Mucosa of gallbladder (tissue), 1 donor: Measurements from ENCODE around the gene SCRN2. TPM values are rescaled to one million over a fixed set of nuclear protein-coding genes. Genes with fewer than 3 reads are reported as not detected.

ENCODE experiments used
- DNase-seq: peaks from one replicate; pipeline ENCODE4 v3.0.0-alpha.2; 2020; ENCODE audit warnings: low spot score
- total RNA-seq: library from RNA; stranded (reverse); gene quantifications from one replicate; pipeline ENCODE4 v1.2.1, GENCODE V29; 2021
- donor health status: DM: no; HTN: no; CAD: no.

Gene SCRN2
- total RNA-seq, 1 donor from 2014 or later = 35.4 TPM

DNA sequence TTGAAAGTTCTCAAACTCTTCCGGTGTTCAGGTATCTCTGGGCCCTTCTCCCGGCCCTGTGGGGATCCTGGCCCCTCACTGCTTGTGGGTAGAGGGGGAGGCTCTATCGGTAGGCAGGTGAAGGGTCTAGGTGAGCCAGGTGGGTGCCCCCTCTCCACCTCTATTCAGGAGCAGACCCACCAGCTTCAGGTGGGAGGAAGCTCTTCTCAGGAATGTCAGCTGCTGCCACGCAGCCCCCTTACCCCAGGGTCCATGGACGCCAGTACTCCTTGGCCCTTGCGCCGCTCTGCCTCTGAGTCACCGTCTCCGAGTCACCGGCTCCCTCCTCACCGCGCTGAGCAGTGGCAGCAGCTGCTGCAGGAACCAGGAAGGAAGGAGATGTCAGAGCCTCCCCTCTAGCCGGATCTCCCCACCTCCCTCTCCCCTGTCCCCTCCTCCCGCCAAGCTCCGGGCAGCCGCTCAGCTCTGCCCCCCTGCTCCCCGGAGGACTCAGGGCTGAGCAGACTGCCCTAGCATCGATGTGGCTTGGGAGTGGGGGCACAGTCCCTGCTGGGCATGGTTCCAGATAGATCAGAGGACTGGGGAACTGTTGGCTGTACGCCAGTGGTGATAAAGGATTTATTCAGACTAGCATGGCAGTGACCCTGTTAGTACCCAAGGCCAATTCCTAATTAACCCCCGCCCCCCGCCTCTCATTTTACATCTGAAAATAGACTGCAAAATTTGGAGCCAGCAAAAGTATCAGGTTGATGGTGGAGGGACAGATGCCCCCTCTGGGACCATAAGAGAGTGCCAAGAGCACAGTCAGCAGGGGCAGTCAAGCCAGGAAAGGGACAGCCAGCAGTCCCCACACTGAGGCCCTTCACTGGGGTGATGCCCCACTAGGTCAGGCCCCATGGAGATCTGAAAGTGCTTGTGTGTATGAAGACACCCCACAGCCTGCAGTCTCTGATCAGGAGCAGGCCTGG, 19.4 kb downstream of the SCRN2 start, which contains the start of gene OSBPL7:
TSS of gene OSBPL7 (minus strand) at position 371 of the 968 bp plus-strand sequence. CDS start 1,516 bp downstream, outside the sequence.
- peak; percentile 70 for DNase-seq

GRCh38 chr17:47821031-47821423, 20.0 kb downstream of the SCRN2 start:
- DNase-seq = no peak

GRCh38 chr17:47820033-47820789, 20.9 kb downstream of the SCRN2 start:
- DNase-seq = no peak

DNA sequence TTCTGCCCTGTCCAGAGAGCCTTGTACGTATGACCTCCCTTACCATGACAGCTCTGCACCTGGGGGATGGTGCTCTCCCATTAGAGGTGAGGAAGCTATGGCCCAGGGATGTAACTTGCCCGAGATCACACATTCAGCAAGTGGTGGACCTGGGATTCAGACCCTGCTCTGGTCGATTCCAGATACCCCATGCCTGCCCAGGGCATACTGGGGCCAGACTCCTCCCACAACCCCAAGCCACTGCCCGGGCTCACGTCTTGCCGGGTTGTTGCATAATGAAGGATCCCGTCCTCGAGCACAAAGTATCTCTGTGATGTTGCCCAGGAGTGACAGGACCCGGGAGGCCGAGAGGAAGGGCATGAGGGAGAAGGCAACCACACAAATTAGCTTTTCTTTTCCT, 21.6 kb downstream of the SCRN2 start:
- no peak for DNase-seq

- DNase-seq = no peak
Measured at GRCh38 chr17:47818002-47818695, 22.9 kb downstream of the SCRN2 start.

DNA sequence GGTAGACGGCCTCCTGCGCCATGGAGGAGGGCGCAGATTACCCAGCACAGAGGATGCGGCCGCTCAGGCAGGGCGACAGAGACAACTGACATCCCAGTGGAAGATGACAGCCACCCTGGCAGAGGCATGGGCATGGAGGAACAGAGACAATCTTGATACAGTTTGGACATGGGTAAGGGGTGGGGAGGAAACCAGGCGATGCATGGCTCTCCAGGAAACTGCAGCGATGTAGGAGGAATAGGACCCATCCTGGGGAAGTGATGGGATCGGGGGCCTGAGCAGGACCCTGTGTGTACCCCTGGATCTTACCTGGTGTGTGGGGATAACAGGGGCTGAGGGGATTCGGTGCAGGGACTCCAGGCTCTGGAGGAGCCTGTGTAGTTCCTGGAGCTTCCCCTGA, 24.1 kb downstream of the SCRN2 start:
- no peak for DNase-seq

DNA sequence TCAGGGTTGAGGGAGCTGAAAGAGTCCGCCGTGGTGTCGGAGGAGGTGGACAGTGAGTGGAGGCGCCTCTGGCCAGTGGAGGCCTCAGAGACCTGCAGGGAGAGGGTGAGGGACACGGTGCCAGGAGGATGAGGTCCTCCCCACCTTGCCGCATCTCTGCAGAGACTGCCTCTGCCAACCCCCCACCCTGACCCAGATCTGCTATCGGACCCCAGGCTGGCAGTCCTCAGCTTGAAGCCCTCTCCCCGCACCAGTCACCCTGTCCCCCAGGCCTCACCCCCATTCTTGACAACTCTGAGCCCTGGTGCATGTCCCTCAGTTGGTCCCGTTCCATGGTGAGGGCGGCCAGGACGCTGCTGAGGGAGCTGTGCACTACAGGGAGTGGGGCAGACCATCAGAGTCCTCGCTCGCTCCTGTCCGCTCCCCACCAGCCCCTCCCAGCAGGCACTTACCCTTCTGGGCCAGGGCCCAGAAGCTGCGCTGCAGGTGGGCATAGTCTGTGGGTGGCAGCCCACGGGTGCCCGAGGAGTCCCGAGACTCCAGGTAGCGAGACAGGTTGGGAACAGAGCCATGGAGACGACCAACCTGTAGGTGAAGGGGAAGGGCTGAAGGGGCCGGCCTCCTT, 24.9 kb downstream of the SCRN2 start:
- no peak for DNase-seq

- DNase-seq = no peak
Measured at GRCh38 chr17:47815106-47815918, 25.8 kb downstream of the SCRN2 start.

- no peak for DNase-seq
Measured at GRCh38 chr17:47813512-47814031, 27.5 kb downstream of the SCRN2 start.

- no peak for DNase-seq
Measured at GRCh38 chr17:47813077-47813476, 28.0 kb downstream of the SCRN2 start.

- no peak for DNase-seq
Measured at GRCh38 chr17:47812146-47812920, 28.7 kb downstream of the SCRN2 start.

DNA sequence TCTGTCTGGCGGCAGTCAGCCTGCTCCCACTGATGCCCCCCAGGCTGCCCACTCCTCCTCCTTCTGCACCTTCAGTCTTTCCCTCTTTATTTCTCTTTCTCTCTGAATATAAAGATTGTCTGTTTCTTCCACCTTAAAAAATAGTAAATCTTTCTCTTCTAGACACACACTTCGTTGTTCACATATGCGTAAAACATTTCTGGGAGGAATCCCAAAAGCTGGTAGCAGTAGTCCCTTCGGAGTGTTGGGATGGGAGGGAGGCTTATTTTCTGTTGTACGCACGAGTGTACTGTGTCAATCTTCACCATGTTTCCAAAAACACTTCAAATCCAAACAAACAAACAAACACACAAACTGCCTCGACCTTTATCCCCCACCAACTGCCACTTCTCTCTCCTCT, 29.4 kb downstream of the SCRN2 start:
- no peak for DNase-seq

GRCh38 chr17:47810901-47811635, 30.0 kb downstream of the SCRN2 start:
- DNase-seq = no peak

GRCh38 chr17:47810200-47810821, 30.8 kb downstream of the SCRN2 start:
- no peak for DNase-seq

DNA sequence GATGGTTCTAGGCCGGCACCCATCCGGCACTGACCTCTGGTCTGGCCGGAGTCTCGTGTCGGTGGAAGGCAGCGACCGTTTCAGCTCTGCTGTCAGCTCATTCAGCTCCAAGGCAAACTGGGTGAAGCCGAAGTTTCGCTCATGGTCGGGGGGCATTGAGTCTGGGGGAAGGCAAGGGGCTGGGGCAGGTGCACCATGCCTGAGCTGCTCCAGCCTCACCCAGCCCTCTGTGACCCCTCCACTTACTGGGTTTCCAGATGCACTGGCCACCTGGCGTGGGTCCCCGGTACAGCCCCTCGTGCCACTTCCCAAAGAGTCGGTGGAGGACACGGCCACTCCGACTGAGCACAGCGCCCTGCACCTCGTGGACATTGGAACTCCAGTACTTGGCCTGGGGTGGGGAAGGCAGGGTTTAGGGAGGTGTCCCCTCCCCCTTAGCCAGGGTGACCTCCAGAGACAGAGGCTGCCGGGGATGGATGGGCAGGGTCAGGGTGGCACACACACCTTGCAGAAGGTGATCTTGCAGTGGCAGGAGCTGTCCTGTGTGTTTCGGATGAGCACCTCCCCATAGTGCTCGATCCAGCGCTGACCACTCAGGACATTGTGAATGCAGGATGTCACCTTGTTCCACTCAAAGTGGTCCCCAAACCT, 32.1 kb downstream of the SCRN2 start:
- DNase-seq = no peak

- no peak for DNase-seq
Measured at GRCh38 chr17:47808036-47808829, 32.8 kb downstream of the SCRN2 start.

GRCh38 chr17:47807421-47807820, 33.7 kb downstream of the SCRN2 start:
- DNase-seq = no peak
